Breast epithelium (tissue), 3 donors: ENCODE data around the gene USP3.

Experiments used
- POLR2A ChIP-seq: fragments of 450-650 bp; IDR thresholded peaks from one replicate; pipeline ENCODE4 v1.6.1; 2016; ENCODE audit warnings: antibody characterized with exemption, mild to moderate bottlenecking, moderate library complexity
- TF ChIP-seq, protein P1 (sequence below), 3 donors: fragments of 450-650 bp; IDR thresholded peaks; one replicate each; pipeline ENCODE4 v1.5.1; 2016 to 2017; ENCODE audit warnings: antibody characterized with exemption in 3 of 3, mild to moderate bottlenecking in 3 of 3, moderate library complexity in 3 of 3

DNA sequence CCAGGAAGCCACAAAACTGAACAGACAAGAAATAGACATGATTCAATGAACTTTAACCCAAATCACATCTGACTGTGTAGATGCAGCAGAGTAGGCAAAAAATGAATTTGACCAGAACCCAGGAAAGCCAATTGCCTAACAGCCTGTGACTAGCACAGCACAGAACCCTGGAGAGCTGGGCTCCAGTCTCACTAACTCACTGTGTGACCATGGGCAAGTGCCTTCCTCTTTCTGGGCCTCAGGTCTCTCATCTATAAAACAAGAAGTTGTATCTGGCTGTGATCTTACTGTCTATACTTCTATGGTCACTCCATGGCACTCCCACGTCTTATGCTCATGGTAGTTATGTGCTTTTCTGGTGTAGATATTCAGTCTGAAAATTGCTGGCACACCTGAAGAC lies 48.1 kb upstream of the USP3 start:
- no peak for TF ChIP-seq POLR2A
- TF ChIP-seq, protein P1, sequence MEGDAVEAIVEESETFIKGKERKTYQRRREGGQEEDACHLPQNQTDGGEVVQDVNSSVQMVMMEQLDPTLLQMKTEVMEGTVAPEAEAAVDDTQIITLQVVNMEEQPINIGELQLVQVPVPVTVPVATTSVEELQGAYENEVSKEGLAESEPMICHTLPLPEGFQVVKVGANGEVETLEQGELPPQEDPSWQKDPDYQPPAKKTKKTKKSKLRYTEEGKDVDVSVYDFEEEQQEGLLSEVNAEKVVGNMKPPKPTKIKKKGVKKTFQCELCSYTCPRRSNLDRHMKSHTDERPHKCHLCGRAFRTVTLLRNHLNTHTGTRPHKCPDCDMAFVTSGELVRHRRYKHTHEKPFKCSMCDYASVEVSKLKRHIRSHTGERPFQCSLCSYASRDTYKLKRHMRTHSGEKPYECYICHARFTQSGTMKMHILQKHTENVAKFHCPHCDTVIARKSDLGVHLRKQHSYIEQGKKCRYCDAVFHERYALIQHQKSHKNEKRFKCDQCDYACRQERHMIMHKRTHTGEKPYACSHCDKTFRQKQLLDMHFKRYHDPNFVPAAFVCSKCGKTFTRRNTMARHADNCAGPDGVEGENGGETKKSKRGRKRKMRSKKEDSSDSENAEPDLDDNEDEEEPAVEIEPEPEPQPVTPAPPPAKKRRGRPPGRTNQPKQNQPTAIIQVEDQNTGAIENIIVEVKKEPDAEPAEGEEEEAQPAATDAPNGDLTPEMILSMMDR (IDR thresholded peaks at IDR 0.05): no peak
